Measurements from ENCODE around the gene BTBD17.
"Not testable (repeated sequence)": the region's sequence is repeated elsewhere in the genome, so short reads cannot be mapped to it uniquely, and the experiment has no call there.

BTBD17 gene, protein sequence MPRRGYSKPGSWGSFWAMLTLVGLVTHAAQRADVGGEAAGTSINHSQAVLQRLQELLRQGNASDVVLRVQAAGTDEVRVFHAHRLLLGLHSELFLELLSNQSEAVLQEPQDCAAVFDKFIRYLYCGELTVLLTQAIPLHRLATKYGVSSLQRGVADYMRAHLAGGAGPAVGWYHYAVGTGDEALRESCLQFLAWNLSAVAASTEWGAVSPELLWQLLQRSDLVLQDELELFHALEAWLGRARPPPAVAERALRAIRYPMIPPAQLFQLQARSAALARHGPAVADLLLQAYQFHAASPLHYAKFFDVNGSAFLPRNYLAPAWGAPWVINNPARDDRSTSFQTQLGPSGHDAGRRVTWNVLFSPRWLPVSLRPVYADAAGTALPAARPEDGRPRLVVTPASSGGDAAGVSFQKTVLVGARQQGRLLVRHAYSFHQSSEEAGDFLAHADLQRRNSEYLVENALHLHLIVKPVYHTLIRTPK

DNA sequence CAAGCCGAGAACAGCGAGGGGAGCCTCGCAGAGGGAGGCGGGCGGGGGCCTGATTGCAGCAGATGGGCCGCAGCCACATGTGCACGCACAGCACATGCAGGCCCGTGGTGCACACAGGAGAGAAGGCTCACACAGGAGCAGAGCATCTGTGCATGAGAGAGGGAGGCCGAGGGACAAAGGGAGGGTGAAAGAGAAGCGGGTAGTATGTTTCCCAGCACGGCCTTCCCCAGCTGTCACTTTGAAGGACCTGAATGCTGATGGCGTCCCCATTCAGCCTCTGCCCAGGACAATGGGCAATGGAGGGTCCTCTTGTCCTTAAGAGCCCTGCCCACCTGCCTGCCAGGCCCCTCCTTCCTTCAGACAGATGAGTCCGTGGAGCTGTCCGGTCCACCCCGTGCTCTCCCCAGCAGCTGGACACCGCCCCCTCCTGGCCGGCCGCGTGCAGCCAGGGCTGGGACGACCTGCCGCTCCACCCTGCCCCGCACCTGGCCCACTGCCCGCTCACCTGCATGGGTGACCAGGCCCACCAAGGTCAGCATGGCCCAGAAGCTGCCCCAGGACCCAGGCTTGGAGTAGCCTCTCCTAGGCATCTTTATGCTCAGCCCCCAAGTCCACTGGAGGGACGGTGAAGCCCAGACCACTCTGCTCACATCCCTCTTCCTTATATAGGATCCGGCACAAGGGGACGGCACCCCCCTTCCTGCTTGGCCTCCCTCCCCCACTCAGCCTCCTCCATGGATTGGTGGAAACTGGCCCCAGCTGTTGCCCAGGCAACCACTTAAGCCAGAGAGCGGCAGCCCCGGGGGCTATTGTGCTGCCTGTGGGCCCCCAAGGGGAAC lies at the start of gene BTBD17:
Gene BTBD17, minus strand, starts transcription at position 639 of the 839 bp plus-strand sequence. Its CDS starts 49 bp downstream, at position 590.
- DNase-seq (ENCODE audit: insufficient read length, low spot score) (no peak), FAIRE-seq (no peak)

DNA sequence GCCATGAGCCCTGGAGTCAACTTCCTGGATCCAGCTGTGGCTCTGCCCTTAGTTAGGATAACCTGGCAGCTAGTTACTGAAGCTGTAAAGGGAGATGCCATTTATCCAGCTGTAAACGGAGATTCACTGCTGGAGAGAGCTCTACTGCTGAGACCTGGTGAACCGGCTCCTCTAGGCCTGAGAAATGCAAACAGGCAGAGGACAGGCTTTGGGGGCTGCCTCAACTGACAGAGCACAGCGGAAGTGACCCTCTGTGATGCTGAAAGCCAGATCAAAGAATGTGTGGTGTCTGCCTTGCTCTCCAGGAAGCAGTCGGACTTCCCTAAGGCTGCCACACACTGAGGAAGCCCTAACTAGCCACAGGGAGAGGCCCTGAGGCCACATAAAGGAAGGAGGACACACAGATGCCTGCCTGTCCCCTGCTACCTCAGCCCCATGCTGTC lies 48.4 kb upstream of the BTBD17 start:
- FAIRE-seq, result no peak
- no peak for DNase-seq (ENCODE audit: insufficient read length, low spot score)

GRCh38 chr17:74408815-74409214 lies 47.1 kb upstream of the BTBD17 start:
- no peak for DNase-seq (ENCODE audit: insufficient read length, low spot score)

DNA sequence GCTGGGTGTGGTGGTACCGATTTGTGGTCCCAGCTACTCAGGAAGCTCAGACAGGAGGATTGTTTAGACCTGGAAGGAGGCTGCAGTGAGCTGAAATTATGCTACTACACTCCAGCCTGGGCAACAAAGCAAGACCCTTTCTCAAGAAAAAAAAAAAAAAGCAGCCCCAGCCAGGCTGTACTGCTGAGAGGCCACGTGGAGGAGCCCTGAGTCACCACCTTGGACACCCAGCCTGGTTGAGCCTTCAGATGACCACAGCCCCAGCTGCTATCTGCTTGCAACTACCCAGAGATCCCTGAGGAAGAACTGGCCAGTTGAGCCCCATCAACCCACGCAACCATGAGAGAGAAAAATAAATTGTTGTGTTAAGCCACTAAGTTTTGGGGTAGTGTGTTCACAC lies 46.6 kb upstream of the BTBD17 start:
- DNase-seq (ENCODE audit: insufficient read length, low spot score) (no peak), FAIRE-seq (no peak)

More at GRCh38 chr17:74408815-74409214, 47.1 kb upstream of the BTBD17 start:
- FAIRE-seq, result no peak

GRCh38 chr17:74407384-74407783 lies 45.7 kb upstream of the BTBD17 start:
- FAIRE-seq, result no peak
- DNase-seq (ENCODE audit: insufficient read length, low spot score), result no peak

- not testable (repeated sequence) for DNase-seq (ENCODE audit: insufficient read length, low spot score); FAIRE-seq
These were observed 43.6 kb upstream of the BTBD17 start for GRCh38 chr17:74405311-74405710.

DNA sequence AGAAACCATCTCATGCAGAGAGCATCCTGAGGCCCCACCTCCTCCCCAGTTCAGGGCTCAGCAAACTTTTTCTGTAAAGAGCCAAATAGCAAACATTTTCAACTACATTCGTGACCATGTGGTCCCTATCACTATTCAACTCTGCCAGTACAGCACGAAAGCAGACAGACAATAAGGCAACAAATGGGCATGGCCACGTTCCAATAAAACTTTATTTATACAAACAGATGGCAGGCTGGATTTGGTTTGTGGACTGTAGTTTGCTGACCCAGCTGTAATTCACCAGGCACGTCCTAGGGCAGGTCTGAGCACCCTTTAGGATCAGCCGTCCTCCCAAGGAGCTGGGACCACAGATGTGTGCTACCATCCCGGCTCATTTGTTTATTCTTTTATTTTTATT lies 43.1 kb upstream of the BTBD17 start:
- DNase-seq (ENCODE audit: insufficient read length, low spot score) (no peak), FAIRE-seq (no peak)

- FAIRE-seq (no peak), DNase-seq (ENCODE audit: insufficient read length, low spot score) (no peak)
These were observed 42.5 kb upstream of the BTBD17 start for GRCh38 chr17:74404218-74404617.

DNA sequence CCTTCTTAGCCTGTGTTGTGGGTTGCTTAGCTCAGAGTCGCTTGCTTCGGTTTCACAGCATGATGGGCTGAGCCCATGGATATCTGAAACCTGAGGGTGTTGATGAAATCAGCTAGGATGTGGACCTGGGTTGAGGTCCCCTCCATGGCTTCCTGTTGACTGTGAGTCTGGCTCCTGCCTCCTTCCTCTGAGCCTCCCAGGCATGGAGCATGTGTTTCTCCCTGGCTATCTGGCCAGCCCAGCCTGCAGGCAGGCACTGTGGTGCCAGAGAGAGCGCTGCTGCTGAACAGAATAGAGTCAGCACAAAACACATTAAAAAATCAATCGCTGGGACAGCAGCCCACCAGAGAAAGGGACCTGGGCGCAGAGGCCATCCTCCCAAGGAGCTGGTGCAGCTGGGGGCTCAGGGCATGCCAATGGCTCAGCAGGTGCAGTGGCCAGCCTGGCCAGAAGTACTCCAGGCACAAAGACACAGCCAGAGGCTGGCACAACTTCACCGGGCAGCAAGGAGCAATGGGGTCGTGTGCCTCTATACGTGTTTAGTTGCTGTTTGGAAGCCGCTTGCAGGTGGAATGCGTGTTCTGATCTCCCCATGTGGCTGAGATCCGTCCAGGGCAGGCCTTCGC lies 42.0 kb upstream of the BTBD17 start:
- DNase-seq (ENCODE audit: insufficient read length, low spot score), result no peak
- no peak for FAIRE-seq

GRCh38 chr17:74402048-74402447 lies 40.4 kb upstream of the BTBD17 start:
- FAIRE-seq, result no peak
- DNase-seq (ENCODE audit: insufficient read length, low spot score), result no peak

GRCh38 chr17:74396567-74396966 lies 34.9 kb upstream of the BTBD17 start:
- DNase-seq (ENCODE audit: insufficient read length, low spot score) (no peak), FAIRE-seq (no peak)

- DNase-seq (ENCODE audit: insufficient read length, low spot score) (no peak), FAIRE-seq (no peak)
These were observed 33.3 kb upstream of the BTBD17 start for GRCh38 chr17:74394977-74395376.

DNA sequence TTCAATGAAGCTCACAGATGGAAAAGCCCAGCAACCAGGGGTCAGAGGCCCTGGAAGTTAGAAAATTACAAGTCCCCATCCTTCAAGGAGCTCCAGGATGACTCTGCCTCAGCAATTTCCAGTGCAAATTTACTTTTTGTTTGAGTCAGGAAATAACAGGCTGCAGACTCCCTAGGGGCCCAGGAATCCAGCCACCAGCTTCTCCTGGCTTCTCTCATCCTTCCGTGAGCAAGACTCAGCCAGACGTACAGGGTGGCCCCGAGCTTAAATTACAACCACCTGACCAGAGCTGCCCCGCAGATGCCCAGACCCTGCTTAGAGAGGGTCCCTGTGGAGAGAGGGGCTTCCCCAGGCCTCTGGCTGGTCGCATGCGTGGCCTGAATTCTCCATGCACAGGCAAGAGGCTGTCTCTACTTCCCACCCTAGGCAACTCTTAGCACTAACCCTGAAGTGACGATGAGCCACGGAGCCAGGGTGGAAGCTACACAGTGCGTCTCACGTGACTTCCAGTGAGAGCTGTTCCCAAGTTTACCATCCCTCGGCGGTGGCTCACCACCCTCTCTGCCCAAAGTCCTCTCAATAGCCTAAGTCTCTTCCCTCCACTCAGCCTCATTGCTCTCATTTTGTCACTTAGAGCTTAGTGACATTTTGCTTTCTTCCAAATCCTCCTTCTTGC lies 32.7 kb upstream of the BTBD17 start:
- FAIRE-seq, result no peak
- no peak for DNase-seq (ENCODE audit: insufficient read length, low spot score)

DNA sequence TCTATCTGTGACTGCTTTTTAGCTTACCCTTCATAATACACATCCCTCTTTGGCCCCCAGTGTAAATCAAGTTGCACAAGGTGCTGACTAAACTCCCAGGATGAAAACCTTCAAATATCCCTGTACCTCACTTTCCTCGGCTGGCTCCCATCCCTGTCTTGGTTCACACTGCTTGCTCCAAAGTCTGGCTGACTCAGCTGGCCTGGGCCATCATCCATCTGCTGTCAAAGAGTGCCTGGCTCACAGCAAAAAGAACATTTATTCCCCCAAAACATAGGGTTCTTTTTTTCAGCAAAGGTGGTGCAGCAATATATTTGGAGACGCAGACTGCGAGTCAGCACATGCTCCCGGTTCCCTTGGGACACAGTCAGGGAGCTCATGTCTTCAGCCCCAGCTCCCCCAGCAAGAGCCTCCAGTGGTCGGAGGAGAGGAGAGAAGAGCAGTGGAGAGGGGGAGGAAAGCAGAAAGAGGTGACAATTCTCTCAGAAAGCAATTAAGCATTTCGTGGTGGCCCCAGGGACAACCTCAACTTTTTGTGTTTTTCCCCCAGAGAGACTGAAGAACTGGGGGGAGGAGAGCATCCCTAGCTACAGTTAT lies 31.8 kb upstream of the BTBD17 start:
- FAIRE-seq (no peak), DNase-seq (ENCODE audit: insufficient read length, low spot score) (no peak)

DNA sequence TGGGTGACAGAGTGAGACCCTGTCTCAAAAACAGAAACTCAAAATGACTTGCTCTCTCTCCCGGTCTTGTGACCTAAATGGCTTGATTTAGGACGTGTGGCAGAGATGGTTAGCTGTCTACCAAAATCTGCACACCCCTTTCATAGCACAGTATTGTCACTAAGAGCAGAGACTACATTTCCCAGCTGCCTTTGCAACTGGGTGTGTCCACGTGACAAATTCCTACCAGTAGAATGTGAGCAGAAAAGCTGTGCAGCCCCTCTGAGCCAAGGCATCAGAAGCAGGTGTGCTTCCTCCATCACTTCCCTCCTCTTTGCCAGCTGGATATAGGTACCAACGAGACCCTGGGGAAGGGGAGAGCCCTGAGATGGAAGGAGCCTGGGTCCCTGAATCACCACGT lies 31.2 kb upstream of the BTBD17 start:
- FAIRE-seq (no peak), DNase-seq (ENCODE audit: insufficient read length, low spot score) (no peak)

DNA sequence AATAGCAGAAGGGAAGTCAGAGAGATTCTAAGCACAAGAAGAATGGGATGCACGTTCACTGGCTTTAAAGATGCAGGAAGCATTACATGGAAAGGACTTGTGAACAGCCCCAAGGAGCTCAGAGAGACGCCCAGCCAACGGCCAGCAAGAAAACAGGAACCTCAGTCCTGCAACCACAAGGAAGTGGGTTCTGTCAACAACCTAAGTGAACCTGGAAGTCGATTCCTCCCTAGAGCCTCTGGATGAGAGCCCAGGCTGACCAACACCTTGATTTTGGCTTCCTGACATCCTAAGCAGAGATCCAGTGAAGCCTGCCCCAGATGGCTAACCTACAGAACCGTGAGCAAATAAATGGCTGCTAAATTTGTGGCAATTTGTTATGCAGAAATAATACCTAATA lies 30.1 kb upstream of the BTBD17 start:
- FAIRE-seq (no peak), DNase-seq (ENCODE audit: insufficient read length, low spot score) (no peak)

- no peak for DNase-seq (ENCODE audit: insufficient read length, low spot score)
- no peak for FAIRE-seq
These were observed 29.3 kb upstream of the BTBD17 start for GRCh38 chr17:74390680-74391653.

DNA sequence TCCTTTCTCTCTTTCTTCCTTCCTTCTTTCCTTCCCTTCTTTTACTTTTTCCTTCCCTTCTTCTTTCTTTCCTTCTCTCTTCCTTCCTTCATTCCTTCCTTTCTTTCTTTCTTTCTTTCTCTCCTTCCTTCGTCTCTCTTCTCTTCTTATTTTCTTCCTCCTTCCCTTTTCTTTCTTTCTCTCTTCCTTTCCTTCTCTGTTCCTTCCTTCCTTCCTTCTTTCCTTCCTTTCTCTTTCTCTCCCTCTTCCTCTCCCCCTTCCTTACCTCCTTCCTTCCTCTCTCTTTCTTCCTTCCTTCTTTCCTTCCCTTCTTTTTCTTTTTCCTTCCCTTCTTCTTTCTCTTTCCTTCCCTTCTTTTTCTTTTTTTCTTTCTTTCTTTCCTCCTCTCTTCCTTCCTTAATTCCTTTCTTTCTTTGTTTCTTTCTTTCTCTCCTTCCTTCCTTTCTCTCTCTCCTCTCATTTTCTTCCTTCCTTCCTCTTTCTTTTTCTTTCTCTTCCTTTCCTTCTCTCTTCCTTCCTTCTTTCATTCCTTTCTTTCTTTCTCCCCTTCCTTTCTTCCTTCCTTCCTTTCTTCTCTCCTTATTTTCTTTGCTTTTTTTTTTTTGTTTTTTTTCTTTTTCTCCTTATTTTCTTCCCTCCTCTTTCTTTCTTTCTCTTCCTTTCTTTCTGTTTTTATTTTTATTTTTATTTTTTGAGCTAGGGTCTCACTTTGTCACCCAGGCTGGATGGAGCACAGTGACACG lies 28.4 kb upstream of the BTBD17 start:
- FAIRE-seq, result no peak
- DNase-seq (ENCODE audit: insufficient read length, low spot score), result no peak
